HPDE6-E6E7 (cell line): ENCODE data around the gene MAN2B2.
"Not testable (repeated sequence)": the region's sequence is repeated elsewhere in the genome, so short reads cannot be mapped to it uniquely, and the experiment has no call there.

Experiments used
- DNase-seq: peaks from one replicate; pipeline ENCODE4 v3.0.0; 2011; ENCODE audit warnings: missing footprints; ENCODE audit errors: extremely low spot score

The MAN2B2 gene

DNA sequence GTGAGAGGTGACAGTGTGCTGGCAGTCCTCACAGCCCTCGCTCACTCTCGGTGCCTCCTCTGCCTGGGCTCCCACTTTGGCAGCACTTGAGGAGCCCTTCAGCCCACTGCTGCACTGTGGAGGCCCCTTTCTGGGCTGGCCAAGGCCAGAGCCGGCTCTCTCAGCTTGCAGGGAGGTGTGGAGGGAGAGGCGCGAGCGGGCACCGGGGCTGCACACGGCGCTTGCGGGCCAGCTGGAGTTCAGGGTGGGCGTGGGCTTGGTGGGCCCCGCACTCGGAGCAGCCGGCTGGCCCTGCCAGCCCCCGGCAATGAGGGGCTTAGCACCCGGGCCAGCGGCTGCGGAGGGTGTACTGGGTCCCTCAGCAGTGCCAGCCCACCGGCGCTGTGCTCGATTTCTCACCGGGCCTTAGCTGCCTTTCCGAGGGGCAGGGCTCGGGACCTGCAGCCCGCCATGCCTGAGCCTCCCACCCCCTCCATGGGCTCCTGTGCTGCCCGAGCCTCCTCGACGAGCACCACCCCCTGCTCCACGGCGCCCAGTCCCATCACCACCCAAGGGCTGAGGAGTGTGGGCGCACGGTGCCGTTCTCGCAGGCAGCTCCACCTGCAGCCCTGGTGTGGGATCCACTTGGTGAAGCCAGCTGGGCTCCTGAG lies 97.7 kb downstream of the MAN2B2 start:
- not testable (repeated sequence) for DNase-seq
